ENCODE results near the gene CDH4. TPM values are rescaled to one million over a fixed set of nuclear protein-coding genes. Genes with fewer than 3 reads are reported as not detected.

The CDH4 gene
- total and polyA plus RNA-seq, 2 donors (not counting 1 experiment from before 2014, with no cell fraction given): not detected

- TF ChIP-seq CTCF (IDR thresholded peaks at IDR 0.05): no peak
- no peak for TF ChIP-seq EZH2 (IDR thresholded peaks at IDR 0.05; ENCODE audit: borderline replicate concordance, insufficient read depth, low read depth, low read length, poor library complexity, severe bottlenecking)
- H3K4me1 Mint-ChIP-seq: no peaks in the 10 kb centered on the region
- no peaks in the 10 kb centered on the region for H3K4me1 ChIP-seq (ENCODE audit: control insufficient read depth in 2 of 2, insufficient read depth in 2 of 2, low read length in 2 of 2)
- CTCF ChIA-PET: no interaction called here
- 81% methylated on average over 14 of the region's 15 CpGs for WGBS (ENCODE audit: insufficient coverage)
- H3K27me3 ChIP-seq (replicated peaks in 1 of 4; ENCODE audit: control extremely low read depth in 1 of 4, control insufficient read depth in 3 of 4, insufficient read depth in 4 of 4, low read length in 3 of 4): no peaks in the 10 kb centered on the region
- no peaks in the 10 kb centered on the region for H4K20me1 ChIP-seq (ENCODE audit: control insufficient read depth, insufficient read depth, low read length, poor library complexity, severe bottlenecking)
- H3K79me2 ChIP-seq (ENCODE audit: control insufficient read depth, insufficient read depth, low read length): no peaks in the 10 kb centered on the region
- no peak overlapping the region for H3K4me3 Mint-ChIP-seq
- peaks cover 2% of the 10 kb centered on the region for H3K9me3 Mint-ChIP-seq (ENCODE audit: insufficient read depth)
- POLR2A ChIA-PET: no interaction called here
- no peaks in the 10 kb centered on the region for H3K36me3 ChIP-seq (replicated peaks in 1 of 2; ENCODE audit: control extremely low read depth in 1 of 2, control insufficient read depth in 1 of 2, extremely low read depth in 1 of 2, insufficient read depth in 2 of 2, low read length in 1 of 2)
- DNase-seq (no peak), ATAC-seq (ENCODE audit: low read depth) (no peak)
- no peak overlapping the region for H3K27ac ChIP-seq (ENCODE audit: low read length in 2 of 2)
- intact Hi-C loops (cut with micrococcal nuclease): no loop called here
- no peaks in the 10 kb centered on the region for H3K27me3 Mint-ChIP-seq
- H2AFZ ChIP-seq (ENCODE audit: insufficient read depth, low read depth, low read length, poor library complexity, severe bottlenecking): no peak overlapping the region
- no peak overlapping the region for H3K4me2 ChIP-seq (replicated peaks; ENCODE audit: low read depth, low read length, poor library complexity, severe bottlenecking)
- no peak overlapping the region for H3K4me3 ChIP-seq (ENCODE audit: control extremely low read depth in 1 of 5, extremely low read depth in 1 of 5, insufficient read depth in 1 of 5, low read depth in 2 of 5, low read length in 4 of 5)
- peaks cover 0 to 32% (median 0%) of the 10 kb centered on the region in 3 donors for H3K9me3 ChIP-seq (ENCODE audit: control extremely low read depth in 1 of 3, control insufficient read depth in 2 of 3, insufficient read depth in 1 of 3, low read length in 2 of 3)
- no peak overlapping the region for H3K9ac ChIP-seq (ENCODE audit: low read length)
- no peak overlapping the region for H3K27ac Mint-ChIP-seq
Observed at GRCh38 chr20:61795669-61796630, 543.9 kb downstream of the CDH4 start.

GRCh38 chr20:61796738-61797137, 544.7 kb downstream of the CDH4 start:
- Histone ChIP-seq H3K4me3 (ENCODE audit: control extremely low read depth in 1 of 5, extremely low read depth in 1 of 5, insufficient read depth in 1 of 5, low read depth in 2 of 5, low read length in 4 of 5) (no peak overlapping the region), H3K36me3 (replicated peaks in 1 of 2; ENCODE audit: control extremely low read depth in 1 of 2, control insufficient read depth in 1 of 2, extremely low read depth in 1 of 2, insufficient read depth in 2 of 2, low read length in 1 of 2) (no peaks in the 10 kb centered on the region), H2AFZ (ENCODE audit: insufficient read depth, low read depth, low read length, poor library complexity, severe bottlenecking) (no peak overlapping the region), H3K4me1 (ENCODE audit: control insufficient read depth in 2 of 2, insufficient read depth in 2 of 2, low read length in 2 of 2) (no peaks in the 10 kb centered on the region), H4K20me1 (ENCODE audit: control insufficient read depth, insufficient read depth, low read length, poor library complexity, severe bottlenecking) (no peaks in the 10 kb centered on the region), H3K9ac (ENCODE audit: low read length) (no peak overlapping the region), H3K79me2 (ENCODE audit: control insufficient read depth, insufficient read depth, low read length) (no peaks in the 10 kb centered on the region), H3K9me3 (ENCODE audit: control extremely low read depth in 1 of 3, control insufficient read depth in 2 of 3, insufficient read depth in 1 of 3, low read length in 2 of 3) (peaks cover 0 to 28% (median 0%) of the 10 kb centered on the region in 3 donors), H3K4me2 (replicated peaks; ENCODE audit: low read depth, low read length, poor library complexity, severe bottlenecking) (no peak overlapping the region), H3K27ac (ENCODE audit: low read length in 2 of 2) (no peak overlapping the region), H3K27me3 (replicated peaks in 1 of 4; ENCODE audit: control extremely low read depth in 1 of 4, control insufficient read depth in 3 of 4, insufficient read depth in 4 of 4, low read length in 3 of 4) (no peaks in the 10 kb centered on the region)
- 79% methylated on average over 10 of the region's 11 CpGs for WGBS (ENCODE audit: insufficient coverage)
- Mint-ChIP-seq H3K4me1 (no peaks in the 10 kb centered on the region), H3K27me3 (no peaks in the 10 kb centered on the region), H3K4me3 (no peak overlapping the region), H3K27ac (no peak overlapping the region), H3K9me3 (ENCODE audit: insufficient read depth) (peaks cover 2% of the 10 kb centered on the region)
- intact Hi-C loops (cut with micrococcal nuclease): no loop called here
- DNase-seq (no peak), ATAC-seq (ENCODE audit: low read depth) (no peak)
- CTCF ChIA-PET: no interaction called here
- TF ChIP-seq CTCF (IDR thresholded peaks at IDR 0.05) (no peak), EZH2 (IDR thresholded peaks at IDR 0.05; ENCODE audit: borderline replicate concordance, insufficient read depth, low read depth, low read length, poor library complexity, severe bottlenecking) (no peak)
- POLR2A ChIA-PET: no interaction called here

Measured in B cell (primary cell).